Measurements from ENCODE around the gene CACFD1.

CACFD1 gene

DNA sequence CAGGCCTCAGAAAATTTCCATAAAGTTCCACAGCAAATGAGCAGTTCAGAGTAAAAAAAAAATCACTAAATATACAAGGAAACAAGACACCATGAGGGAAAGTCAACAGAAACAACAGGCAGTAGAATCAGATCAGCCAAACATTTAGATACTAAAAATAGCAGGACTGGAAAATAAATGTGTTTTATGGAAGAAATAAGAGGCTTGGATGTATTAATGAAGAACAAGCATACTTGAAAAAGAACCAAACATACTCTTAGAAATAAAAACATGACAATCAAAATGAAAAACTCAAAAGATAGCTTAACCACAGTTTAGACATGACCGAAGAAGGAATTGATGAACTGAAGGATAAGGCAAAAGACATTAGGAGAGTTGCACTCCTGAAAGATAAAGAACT lies 42.3 kb downstream of the CACFD1 start:
- no peak for DNase-seq

DNA sequence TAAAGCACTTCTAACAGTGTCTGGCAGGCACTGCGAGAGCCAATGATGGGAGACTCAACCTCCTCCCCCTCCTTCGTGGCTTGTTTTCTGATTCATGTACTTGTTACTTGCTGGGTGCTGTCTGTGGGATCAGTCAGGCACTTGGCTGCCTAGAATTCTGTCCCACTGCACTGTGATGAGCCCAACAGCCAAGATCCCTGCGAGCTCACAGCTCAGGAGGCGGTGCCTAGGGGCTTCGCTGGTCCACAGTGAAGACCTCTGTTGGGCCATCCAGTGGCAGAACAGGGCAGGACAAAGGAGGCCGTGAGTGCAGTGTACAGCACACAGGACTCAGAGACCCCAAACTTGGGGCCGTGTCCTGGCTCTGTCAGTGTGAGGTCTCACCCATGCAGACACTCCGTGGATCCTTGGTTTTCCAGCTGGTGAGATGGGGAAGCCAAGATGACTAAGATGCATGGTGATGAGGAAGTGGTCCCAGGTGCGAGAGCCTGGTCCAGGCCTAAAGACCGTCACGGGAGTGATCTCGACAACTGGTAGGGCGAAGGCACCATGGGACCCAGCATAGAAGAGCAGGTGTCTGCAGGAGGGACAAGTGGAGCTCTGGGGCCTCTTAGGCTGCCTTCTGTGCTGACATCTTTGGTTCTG lies 45.5 kb downstream of the CACFD1 start:
- DNase-seq: no peak

DNA sequence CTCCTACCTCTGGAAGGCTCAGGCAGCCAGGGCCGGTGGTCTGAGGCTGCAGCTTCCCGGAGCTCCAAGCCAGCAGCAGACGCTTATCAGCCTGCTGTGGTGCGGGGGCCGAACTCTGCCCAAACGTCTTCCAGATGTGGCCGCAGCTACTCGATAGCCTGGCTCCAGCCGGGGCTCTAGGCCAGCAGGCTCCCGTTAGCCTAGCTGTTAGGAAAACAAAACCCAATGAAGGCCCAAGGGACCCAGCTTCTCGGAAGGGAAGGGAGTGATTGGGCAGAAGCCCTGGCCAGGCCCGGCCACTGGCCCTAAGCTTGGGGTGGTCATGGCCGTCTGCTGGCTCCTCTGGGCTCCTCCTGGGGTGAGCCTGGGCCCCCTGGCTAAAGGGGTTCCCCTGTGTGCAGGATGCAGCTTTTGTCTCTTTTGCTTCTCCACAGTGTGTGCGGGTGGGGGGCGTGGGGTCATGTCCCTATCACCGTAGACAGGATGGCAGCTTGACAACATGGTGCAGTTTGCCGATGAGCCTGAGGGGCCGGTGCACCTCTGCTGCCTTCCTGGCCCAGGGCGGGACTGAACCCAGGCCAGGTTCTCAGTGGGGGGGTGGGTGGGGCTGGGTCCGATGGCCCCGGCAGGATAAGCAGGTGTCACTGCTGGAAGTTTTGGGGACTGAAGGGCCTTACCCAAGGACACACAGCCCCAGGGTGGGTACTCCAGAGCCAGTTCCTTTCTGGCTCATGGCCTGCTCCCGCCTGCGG lies 46.3 kb downstream of the CACFD1 start:
- no peak for DNase-seq

DNA sequence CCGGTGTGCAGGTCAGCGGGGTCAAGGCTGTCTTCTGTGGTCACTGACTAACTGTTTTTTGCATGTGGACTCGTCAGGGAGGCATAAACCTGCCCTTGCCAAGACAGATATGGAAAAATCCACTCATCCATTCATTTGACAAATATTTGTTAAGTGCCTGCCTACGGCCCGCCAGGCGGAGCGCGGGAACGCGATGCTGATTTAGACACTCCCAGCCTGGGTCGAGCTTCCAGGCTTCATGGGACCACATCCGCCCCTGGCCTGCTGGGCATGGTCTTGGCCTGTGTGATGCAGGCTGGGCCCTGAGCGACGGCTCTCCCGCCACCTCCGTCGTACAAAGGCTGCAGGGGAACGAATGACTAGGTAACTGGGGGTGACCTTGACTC lies 46.9 kb downstream of the CACFD1 start:
- no peak for DNase-seq

DNA sequence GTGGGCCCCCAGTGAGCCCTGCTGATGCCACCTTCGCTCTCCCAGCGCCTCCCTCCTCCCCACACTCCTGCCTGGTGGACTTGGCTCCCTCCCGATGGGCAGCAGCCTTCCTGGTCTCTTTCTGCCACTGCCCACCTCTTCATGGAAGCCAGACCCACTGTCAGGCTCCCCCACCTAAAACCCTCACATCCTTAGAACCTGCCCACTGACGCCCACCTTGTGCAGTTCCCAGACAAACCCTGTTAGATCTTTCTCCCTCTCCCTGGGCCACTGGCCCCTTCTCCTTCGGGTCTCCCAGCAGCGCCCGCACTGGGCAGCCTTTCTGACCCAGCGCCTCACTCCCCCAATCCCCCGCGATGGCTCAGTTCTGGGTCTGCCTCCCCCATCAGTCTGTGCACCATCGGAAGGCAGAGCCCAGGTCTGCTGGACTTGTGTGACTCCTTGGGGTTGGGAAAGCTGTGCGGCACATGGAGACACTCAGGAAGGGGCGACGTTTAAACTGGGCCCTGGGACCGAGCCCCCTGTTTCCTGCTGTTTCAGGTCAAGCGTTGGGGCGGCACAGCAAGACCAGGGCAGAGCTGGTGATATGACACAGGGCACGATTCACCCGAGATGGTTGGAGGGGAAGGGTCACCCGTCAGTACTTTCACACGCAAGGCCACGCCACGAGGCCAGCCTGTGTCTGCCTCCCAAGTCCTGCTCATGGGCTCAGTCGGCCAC lies 47.6 kb downstream of the CACFD1 start:
- DNase-seq: no peak

DNA sequence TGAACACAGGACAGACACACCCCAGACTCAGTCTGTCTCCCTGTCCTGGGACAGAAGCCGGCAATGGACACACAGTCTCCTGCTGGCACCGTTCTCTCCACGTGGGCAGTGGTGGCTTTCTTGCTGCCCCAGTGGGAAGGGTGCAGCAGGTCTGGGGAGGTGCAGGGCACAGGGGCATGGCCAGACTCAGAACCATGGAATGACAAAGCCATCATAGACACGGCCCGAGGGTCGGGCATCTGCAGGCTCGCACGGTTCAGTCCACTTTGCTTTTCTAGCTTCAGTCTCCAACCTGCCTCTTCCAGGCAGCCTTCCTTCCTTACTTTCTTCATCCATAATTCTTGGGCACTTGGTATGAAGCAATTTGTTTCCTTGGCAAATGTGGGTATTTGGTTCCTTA lies 48.3 kb downstream of the CACFD1 start:
- no peak for DNase-seq

DNA sequence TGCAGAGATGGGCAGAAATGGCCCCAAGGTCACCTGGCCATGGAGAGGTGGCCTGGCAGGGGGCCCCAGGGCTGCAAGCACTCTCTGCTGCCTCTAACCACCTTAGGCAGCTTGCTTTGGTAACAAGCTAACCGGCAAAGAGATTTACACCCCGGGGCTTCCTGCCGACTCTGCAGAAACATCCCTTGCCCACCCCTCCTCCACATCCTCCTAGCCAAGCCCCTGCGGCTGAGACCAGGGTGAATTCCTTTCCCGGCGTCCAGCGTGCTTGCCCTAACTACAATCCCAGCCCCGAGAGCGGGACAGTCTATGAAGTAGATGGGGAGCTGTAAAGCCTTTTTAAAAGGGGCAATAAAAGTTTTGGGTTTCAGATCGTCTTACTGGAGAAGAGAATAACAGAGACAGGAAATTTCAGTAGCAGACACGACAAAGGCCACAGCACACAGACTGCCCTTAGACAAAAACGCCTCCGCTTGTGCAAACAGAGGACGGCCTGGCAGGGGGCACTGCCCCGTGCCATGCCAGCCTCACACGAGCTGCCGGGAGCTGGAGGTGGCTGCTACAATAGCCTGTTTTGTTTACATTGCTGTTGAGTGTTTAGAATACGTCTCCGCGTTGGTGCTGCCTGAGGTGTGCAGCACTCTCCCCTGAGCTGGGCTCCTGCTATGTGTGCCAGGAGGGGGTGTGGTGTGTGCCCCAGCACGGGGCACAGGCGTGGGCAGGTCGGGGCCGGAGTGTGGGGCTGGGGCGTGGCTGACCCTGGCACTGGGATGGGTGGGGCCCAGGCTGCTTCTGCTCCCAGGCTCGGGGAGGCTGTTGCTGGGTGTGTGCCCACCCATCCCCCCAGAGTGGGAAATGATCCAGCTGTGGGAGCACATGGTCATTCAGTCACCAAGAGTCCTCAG lies 49.7 kb downstream of the CACFD1 start:
- DNase-seq: no peak

DNA sequence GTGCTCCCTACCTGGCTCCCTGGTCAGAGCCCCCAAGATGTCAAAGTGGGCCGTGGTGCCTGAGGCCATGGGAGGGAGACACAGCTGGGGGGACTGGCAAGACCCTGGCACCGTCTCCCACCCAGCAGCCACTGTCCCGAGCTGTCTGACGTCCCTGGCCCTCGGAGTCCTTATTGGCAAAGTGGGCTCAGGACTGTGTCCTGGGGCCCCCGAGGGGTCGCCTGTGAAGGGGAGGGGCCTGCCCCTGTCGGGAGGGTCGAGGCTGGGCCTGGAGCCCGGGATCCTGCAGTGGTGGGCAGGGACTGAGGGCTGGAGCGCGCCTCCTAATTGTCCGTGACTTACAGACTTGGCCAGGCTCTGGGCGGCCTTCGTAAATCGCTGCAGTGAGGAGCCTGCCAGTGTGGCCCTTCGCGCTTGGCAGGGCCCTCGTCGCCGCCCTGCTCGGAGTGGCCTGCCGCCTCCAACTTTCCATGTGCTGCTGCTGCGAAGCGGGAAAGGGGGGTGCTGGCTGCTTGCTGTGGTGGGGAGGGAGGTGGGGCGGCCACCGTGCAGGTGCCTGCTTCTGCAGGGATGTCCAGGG lies 51.2 kb downstream of the CACFD1 start:
- DNase-seq: no peak

DNA sequence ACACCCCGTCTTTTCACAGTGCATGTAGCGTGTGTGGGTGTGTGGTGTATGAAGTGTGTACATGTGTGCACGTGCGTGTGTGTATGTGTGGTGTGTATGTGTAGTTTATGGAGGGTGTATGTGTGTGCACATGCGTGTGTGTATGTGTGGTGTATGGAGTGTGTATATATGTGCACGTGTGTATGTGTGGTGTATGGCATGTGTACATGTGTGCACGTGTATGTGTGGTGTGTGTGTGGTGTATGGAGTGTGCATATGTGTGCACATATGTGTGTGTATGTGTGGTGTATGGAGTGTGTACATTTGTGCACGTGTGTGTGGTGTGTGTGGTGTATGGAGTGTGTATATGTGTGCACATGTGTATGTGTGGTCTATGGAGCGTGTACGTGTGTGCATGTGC lies 51.8 kb downstream of the CACFD1 start:
- DNase-seq: no peak

DNA sequence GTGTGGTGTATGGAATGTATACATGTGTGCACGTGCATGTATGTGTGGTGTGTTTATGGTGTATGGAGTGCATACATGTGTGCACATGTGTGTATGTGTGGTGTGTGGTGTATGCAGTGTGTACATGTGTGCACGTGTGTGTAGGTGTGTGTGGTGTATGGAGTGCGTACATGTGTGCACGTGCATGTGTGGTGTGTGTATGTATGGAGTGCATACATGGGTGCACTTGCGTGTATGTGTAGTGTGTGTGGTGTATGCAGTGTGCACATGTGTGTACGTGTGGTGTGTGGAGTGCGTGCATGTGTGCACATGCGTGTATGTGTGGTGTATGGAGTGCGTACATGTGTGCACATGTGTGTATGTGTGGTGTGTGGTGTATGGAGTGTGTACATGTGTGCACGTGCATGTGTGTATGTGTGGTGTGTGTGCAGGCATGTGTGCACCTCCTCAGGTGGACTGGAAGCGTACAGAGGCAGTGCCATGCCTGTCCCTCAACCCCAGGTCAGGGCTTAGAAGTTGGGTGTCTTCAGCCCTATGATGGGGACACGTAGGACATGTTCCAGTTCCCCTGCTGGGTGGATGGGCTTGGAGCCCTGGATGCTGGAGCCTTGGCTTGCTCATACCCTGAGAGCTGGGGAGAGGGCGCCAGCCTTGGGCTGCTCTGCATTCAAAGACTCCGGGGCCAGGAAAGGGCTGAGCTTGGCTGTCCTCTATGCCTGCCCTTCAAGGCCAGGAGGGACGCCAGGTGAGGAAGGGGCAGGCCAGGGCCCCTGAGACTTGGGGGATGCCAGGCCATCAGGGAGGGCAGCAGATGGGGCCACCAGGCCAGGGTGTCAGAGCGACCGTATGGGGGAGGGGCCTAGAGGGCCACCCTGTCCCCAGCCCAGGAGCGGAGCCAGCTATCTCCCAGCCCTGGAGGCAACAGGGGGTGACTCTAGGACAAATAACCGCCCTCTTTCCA lies 52.8 kb downstream of the CACFD1 start:
- no peak for DNase-seq

DNA sequence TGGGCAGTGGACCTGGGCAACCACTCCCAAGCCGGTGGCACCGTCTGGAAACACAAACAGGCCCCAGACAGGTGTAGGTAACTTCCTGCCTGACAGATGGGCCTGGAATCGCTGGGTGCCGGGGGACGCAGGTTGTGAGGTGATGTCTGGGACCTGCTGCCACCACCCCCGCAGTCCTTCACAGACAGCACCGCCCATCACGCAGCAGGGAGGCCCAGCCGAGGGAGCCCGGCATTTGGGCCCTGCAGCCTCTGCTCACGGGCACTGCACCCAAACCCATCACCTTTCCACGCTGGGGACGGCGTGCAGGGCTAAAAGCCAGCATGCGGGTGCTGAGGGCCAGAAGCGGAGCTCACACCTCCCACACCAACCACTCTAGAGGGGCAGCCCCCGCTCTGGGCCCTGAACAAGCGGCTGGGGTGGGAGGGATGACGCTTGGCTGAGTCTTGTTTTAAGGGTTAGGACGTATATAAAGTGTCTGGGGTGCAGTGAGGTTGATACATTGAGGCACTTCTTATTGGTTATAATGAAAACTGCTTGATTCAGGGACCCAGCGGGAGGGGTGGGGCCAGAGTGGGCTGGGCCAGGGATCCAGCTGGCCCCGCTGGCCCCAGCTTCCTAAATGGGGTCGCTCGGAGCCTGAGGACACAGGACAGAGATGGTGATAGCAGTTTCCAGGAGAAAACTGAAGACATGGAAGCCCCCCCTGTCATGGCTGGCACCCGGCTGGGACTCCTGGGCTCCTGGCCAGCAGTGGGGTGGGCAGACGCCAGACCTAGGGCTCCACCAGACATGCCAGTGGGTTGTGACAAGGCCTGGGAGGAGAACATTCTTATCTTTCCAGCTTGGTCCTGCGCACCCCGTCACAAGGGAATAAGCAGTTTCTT lies 53.7 kb downstream of the CACFD1 start:
- DNase-seq: no peak

DNA sequence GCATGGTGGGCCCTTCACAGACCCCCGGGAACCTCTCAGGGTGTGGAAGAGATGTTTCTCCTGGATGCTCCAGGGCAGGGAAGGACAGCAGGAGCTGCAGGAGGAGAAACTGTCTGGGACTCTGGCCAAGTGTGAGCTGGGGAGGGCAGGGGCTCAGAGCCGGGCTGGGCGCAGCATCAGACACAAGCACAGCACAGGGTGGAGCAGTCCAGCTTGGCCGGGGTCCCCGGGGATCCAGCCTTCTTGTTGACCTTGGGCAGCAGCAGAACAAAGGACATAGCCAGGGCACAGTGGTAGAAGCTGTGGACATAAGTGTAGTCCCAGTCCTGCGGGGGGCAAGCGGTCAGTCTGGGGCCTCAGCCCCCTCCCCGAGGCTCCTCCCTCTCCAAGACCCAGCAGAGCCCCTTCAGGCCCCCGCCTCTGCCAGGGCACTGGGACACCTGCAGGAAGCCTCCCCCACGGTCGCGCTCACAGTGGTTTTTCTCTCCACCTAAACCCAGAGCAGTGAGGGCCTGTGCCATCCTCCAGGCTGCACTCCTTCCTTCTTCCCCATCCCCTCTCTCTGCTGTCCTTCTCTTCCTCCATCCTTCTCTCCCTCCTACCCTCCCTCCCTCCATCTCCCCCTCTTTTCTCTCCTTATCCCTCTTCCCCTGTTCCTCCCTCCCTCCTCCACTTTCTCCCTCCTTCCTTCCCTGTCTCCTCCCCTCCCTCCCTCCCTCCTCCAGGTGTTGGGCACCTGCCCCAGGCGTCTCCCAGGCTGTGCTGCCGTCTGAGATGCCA lies 54.9 kb downstream of the CACFD1 start:
- DNase-seq: no peak

DNA sequence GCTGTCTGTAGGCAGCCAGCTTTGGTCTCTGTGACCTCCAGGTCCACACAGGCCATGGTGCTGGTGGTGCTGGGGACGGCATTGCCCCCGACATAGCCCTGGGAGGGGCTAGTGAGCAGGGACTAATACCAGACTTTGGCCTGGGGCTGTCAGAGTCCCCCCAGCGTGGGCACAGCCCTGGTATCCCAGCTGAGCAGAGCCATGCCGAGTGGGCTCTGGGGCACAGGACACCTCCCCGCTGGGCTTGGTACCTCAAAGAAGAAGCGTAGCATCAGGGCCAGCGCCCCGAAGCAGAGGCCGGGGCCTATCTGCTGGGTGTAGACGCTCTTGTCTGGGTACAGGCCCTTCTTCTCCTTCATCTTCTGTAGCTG lies 55.4 kb downstream of the CACFD1 start:
- no peak for DNase-seq

DNA sequence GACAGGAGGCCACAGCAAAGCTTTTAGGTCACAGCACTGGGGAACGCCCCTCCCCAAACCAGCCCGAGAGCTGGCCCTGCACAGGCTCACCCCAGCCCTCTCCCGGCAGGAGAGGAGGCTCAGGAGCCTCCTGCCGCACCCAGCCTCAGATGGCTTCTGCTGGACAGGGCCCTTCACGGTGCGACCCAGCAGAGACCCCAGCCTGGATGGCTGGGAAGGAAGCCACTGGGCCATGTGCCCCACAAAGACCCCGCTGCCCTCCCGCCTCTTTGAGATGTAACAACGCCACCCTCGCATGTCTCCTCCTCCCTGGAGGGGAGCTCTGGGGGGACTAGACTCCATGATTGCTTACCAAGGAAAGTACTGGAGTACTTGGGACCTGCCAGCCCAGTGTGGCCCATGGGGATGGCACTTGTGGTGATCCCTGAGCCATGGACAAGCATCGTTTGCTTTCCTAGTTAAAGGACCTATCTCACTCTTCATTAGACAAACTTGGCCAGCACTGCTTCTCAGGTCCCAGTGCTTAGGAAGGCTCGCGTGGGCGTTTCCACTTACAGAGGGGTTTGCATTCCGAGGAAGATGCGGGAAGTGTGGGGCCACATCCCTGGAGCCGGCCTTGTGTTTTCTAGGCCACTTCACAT lies 56.0 kb downstream of the CACFD1 start:
- DNase-seq: no peak

DNA sequence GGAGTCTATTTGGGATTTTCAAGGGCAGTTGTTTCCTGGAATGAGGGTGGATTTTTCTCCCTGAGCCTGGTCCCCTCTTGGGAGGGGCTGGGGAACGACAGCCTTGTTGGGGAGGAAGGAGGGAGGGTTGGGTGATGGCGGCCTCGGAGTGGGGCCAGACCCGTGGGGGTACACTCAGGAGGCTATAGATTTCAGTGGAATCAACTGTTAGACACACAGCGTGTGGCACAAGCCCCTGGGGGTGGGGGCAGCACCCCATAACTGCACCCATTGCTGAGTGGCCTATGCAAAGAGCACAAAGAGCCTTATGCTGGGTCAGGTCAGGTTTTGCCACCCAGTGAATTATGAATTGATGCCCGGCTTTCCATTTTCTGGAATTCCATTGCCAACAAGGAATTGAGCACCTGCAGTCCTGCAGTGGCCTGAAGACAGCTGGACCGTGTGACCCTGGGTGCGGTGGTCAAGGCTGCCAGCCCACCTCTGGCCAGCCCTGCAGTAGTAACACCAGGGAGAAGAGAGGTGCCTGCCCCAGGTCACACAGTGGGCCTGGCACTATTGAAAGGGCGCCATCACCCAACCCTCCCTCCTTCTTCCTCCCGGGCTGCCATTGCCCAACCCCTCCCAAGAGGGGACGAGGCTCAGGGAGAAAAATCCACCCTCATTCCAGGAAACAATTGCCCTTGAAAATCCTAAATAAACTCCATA lies 56.6 kb downstream of the CACFD1 start:
- no peak for DNase-seq

DNA sequence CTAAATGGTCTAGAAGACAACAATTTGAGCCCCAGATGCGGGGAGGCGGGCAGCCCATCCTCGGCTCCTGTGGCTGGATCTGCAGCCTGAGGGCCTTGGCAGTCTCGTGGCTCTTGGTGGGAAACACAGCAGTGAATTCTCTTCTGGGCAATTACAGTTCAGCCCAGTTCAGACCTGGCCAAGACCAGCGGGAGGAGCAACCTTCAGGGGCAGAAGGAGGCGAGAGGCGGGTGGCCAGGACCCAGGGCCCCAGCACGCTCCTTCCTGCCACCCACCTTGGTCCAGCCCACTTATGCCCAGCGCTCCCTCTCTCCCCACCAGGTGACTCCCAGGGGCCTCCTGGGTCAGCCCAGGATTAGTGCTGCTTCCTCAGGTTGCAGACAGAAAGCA lies 57.2 kb downstream of the CACFD1 start:
- DNase-seq: no peak

DNA sequence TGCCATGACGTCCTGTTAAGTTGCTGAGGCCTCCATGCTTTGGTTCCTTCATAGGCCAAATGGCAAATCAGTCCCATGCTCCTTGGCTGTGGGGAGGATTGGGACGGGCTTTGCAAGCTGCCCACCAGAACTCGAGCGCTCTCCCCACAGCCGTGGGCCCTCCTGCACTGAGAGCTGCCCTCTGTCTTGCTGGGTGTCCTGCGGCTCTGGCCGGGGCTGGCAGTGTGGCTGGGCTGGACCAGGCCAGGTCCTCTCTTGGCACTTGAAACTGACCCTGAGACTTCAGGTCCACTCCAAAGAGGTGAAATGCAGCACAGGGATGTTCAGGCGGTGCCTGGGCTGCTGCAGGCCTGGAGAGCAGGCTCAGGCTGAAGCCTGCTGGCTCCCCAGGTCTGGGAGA lies 57.9 kb downstream of the CACFD1 start:
- no peak for DNase-seq

DNA sequence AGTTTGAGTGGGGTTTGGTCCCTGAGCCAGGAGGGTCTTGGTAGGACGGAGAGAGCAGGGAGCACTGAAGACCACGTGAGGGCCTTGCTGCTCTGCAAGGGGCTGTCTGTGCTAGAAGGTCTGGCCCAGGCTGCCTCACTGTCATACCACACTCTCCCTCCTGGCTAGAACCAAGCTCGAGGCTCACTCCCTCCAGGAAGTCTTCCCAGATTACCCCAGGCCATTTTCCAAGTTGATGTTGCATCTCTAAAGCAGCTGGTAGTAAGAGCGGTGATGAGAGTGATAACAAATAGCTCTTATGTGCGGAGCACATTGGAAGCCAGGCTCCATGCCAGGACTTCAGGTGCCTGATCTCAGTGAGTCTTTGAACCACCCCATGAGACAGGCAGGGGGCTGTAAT lies 58.4 kb downstream of the CACFD1 start:
- DNase-seq: no peak

Data from activated CD4-positive, alpha-beta T cell treated with anti-CD3 and anti-CD28 coated beads, Interleukin-2, amount 50 U/mL, for 48 hours (primary cell).